Common myeloid progenitor, CD34-positive (primary cell): ENCODE measurements around the gene ZFP91.

Source experiments
- CTCF ChIA-PET: fragments of 350-600 bp; sonication (Branson Sonifier 250); formaldehyde crosslinking; loops from one replicate; lab custom pipeline; 2021; ENCODE audit warnings: antibody characterized with exemption; lab: Charles Lee
- POLR2A ChIA-PET: fragments of 350-600 bp; sonication (Branson Sonifier 250); formaldehyde crosslinking; loops from one replicate; lab custom pipeline; 2021; ENCODE audit warnings: antibody characterized with exemption; lab: Charles Lee
- DNase-seq, 3 donors: peaks; one replicate each; pipeline versions ENCODE4 v3.0.0 to v3.0.0-alpha.2; 2013
- H3K27ac ChIP-seq, 2 experiments: 1 replicate in 1 of 2; 2 replicates in 1 of 2; pipeline ENCODE4 v1.7.0; 2013; ENCODE audit warnings: inconsistent platforms in 2 of 2, low read length in 2 of 2, mild to moderate bottlenecking in 2 of 2, low read depth in 1 of 2, moderate library complexity in 1 of 2; ENCODE audit not compliant: severe bottlenecking in 2 of 2, insufficient read depth in 1 of 2, poor library complexity in 1 of 2
- H3K27me3 ChIP-seq, 5 experiments: replicated peaks in 2 of 5; 1 replicate in 3 of 5; 2 replicates in 2 of 5; pipeline versions ENCODE4 v1.6.1 to v1.7.0; 2013; ENCODE audit warnings: low read length in 4 of 5, mild to moderate bottlenecking in 2 of 5, moderate library complexity in 2 of 5, inconsistent platforms in 1 of 5; ENCODE audit not compliant: insufficient read depth in 5 of 5, control insufficient read depth in 4 of 5
- H3K36me3 ChIP-seq, 4 experiments: 1 replicate in 2 of 4; 2 replicates in 2 of 4; pipeline versions ENCODE4 v1.6.1 to v1.7.0; 2013; ENCODE audit warnings: low read length in 3 of 4, control low read depth in 1 of 4, mild to moderate bottlenecking in 1 of 4; ENCODE audit not compliant: control insufficient read depth in 4 of 4, insufficient read depth in 4 of 4
- H3K4me1 ChIP-seq, 4 experiments: 1 replicate in 3 of 4; 2 replicates in 1 of 4; pipeline versions ENCODE4 v1.6.1 to v1.7.1; 2013; ENCODE audit warnings: low read length in 3 of 4, mild to moderate bottlenecking in 3 of 4, control low read depth in 1 of 4, inconsistent platforms in 1 of 4, moderate library complexity in 1 of 4; ENCODE audit not compliant: control insufficient read depth in 4 of 4, insufficient read depth in 4 of 4; ENCODE audit errors: control extremely low read depth in 1 of 4
- H3K4me3 ChIP-seq, 7 experiments: 1 replicate in 4 of 7; 2 replicates in 3 of 7; pipeline versions ENCODE4 v1.5.1 to v1.7.0; 2013; ENCODE audit warnings: mild to moderate bottlenecking in 7 of 7, low read length in 6 of 7, moderate library complexity in 6 of 7, inconsistent platforms in 2 of 7, low read depth in 2 of 7, control low read depth in 1 of 7; ENCODE audit not compliant: insufficient read depth in 4 of 7, control insufficient read depth in 1 of 7; ENCODE audit errors: extremely low read depth in 1 of 7
- H3K9me3 ChIP-seq, 5 experiments: 1 replicate in 4 of 5; 2 replicates in 1 of 5; pipeline versions ENCODE4 v1.6.1 to v1.7.1; 2013; ENCODE audit warnings: low read length in 4 of 5, mild to moderate bottlenecking in 2 of 5, inconsistent platforms in 1 of 5, low read depth in 1 of 5, moderate library complexity in 1 of 5; ENCODE audit not compliant: control insufficient read depth in 4 of 5, insufficient read depth in 2 of 5; ENCODE audit errors: control extremely low read depth in 1 of 5
- WGBS: methylation state at CpG from one replicate; pipeline ENCODE4 v1.1.5; 2013; ENCODE audit not compliant: insufficient coverage; 5-methylcytosine and 5-hydroxymethylcytosine counted together

Gene ZFP91

DNA sequence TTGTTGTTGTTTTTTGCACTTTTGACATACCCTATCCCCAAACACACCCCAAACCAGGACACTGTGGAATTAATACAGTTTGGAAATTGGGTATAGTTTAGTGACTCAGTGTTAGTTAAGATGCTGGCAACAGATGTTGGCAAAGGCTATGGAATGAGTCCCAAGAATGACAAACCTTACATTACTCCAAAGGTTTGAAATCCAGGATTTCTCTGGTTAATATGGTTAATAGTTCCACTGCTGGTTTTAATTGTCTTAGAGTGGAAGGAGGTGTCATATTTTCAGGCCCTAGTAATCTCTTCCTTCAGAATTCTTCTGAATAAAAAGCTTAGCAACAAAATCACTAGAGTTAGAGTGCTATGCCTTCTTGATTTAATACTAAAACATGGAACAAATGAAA lies 4.0 kb upstream of the ZFP91 start:
- Histone ChIP-seq H3K36me3 (peaks cover 0 to 12% (median 0%) of the 10 kb centered on the region in 4 experiments), H3K4me1 (peaks cover 42 to 64% (median 48%) of the 10 kb centered on the region in 4 experiments), H3K27me3 (no peaks in the 10 kb centered on the region), H3K27ac (peak overlapping the region in 1 of 2 experiments; percentile 81), H3K4me3 (peak overlapping the region in 4 of 7 experiments; percentile 33 to 69 (median 46)), H3K9me3 (no peaks in the 10 kb centered on the region)
- POLR2A ChIA-PET: no interaction called here
- CTCF ChIA-PET: interaction anchor here (0.9 to 3.9 kb wide), 4 partner anchors 11 to 101 kb away, joined by 3 to 38 read pairs (median 18); no protein-coding TSS in a partner anchor
- DNase-seq: no peak

DNA sequence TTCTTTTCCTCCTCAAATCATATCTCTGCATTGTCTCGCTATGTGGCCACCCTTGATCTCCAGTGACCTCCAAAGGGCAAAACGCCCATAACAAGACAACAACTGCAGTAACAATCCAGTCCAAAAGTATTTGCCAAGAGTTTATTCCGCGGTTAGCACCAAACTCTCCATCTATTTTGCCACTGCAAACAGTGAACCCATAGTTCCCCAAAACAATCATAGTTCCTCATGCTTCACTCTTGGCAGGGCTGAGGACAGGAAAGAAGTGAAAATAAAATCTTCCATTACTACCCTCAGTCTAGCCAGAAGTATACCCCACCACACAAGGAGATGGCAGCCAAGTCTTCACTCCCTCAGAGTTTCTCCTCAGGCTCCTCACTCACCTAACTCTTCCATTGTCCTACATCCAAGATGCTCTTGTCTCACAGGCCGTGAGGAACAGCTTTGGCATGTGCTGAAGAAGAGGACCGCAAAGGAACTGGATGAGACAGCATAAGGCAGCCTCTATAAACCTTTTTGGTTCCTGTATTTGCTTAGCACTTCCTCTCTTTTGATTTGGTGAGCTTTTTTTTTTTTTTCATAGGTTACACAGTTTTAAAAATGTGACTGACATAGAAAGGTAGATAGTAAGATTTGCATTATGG lies 3.4 kb upstream of the ZFP91 start, which contains the start of gene LPXN:
Gene LPXN (minus strand): TSS at position 480 of the 644 bp plus-strand sequence. CDS start 84 bp downstream, at position 396.
- ChIA-PET CTCF (interaction anchor here (0.7 to 3.9 kb wide), 8 partner anchors 8 to 101 kb away, joined by 3 to 38 read pairs (median 4); no protein-coding TSS in a partner anchor), POLR2A (interaction anchor here (0.6 to 1.1 kb wide), 4 partner anchors 9 to 787 kb away, joined by 3 to 6 read pairs (median 4); no protein-coding TSS in a partner anchor)
- Histone ChIP-seq H3K9me3 (no peaks in the 10 kb centered on the region), H3K4me1 (peaks cover 45 to 65% (median 53%) of the 10 kb centered on the region in 4 experiments), H3K27ac (peak within 1 kb of the TSS; percentile 100), H3K27me3 (no peaks in the 10 kb centered on the region), H3K4me3 (peak within 1 kb of the TSS in 6 of 7 experiments; percentile 33 to 96 (median 88)), H3K36me3 (peaks cover 0 to 6% (median 0%) of the 10 kb centered on the region in 4 experiments)
- WGBS: 17% methylated on average over 3 of the region's 6 CpGs
- peak; percentile 84 to 96 (median 95) for DNase-seq

DNA sequence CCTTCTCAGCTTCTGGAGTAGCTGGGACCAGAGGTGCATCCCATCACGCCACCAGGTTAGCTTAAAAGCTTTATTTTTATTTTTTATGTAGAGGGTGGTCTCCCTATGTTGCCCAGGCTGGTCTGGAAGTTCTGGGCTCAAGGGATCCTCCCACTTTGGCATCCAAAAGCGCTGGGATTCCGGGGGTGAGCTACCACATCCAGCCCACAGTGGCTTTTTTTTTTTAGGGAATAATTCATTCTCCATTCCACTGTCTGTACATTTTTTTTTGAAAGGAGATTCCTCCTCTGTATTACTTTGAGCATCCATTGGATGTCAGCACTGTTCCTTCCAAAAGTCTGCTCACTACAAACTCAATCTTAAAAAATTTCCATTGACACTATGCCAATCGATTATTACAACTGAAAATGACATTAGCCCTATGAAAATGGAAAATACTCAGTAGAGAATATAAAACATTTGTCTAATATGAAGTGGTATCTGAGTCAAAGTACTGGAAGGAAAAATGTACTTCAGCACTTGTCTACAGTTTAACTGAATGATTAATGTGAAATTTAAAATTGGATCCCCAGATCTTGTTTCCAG lies 1.9 kb upstream of the ZFP91 start:
- CTCF ChIA-PET: interaction anchor here (0.6 to 3.9 kb wide), 23 partner anchors 9 to 1184 kb away, joined by 3 to 38 read pairs (median 3); no protein-coding TSS in a partner anchor
- peak in 1 of 3 donors; percentile 43 for DNase-seq
- 14% methylated on average over 2 of the region's 4 CpGs for WGBS
- POLR2A ChIA-PET: interaction anchor here (0.7 to 2.2 kb wide), 4 partner anchors 9 to 1151 kb away, joined by 3 to 13 read pairs (median 6); no protein-coding TSS in a partner anchor
- Histone ChIP-seq H3K4me1 (peaks cover 55 to 76% (median 64%) of the 10 kb centered on the region in 4 experiments), H3K27ac (peak overlapping the region; percentile 100), H3K9me3 (no peaks in the 10 kb centered on the region), H3K27me3 (no peaks in the 10 kb centered on the region), H3K36me3 (peaks cover 0 to 4% (median 2%) of the 10 kb centered on the region in 4 experiments), H3K4me3 (peak overlapping the region in 6 of 7 experiments; percentile 83 to 96 (median 92))

DNA sequence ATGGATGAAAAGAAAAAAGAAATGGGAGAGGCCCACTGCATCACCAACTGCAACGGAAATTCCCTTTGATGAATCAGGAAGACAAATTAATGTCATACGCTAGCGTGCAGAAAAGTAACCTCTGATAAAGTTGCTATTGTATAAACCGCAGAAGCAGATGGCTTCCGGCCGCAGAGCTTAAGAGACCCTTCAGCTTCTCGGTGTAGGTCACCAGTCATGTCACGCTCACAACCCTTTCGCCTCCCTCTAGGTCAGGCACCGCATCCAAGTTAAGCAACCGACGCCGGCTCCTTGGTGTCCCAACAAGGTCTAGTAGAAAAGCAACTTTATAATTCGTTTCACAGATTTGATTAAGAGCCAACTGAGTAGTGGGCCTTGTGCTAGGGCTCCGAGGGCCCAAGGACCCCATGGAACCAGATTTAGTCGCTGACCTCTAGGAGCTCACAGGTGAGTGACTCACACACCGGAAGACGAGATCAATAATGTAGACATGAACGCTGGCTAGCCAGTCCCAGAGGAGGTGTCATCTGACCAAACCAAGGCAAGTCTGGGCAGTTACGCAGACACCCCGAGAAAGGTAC lies 1.2 kb upstream of the ZFP91 start:
- POLR2A ChIA-PET: interaction anchor here (0.5 to 2.2 kb wide), 7 partner anchors 9 to 1222 kb away, joined by 3 to 13 read pairs (median 4); no protein-coding TSS in a partner anchor

DNA sequence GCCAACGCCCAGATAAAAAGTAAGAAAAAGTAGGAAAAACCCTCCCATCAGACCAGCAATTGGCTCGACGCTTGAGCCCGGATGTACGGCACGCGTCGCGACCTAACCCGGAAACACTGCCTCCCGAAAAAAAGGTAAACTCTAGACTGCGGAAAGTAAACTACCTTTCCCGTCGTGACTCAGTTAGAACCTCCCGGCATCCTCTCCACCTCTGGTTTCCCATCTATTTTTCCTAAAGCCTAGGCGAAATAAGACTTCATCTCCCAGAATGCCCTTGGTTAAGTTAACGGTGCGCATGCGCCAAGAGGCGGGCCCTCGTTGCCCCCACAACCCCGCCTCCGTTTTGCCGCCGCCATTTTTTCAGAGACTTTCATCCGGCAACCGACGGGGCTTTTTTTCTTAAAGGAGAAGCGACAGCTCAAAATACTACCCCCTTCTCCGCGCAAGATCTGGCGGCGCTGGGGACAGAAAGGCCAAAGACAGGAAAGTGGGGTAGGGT lies 678 bp upstream of the ZFP91 start:
- Histone ChIP-seq H3K36me3 (peaks cover 0 to 9% (median 2%) of the 10 kb centered on the region in 4 experiments), H3K27ac (peak overlapping the region; percentile 100), H3K9me3 (peaks cover 0 to 1% (median 0%) of the 10 kb centered on the region in 5 experiments), H3K4me1 (peaks cover 52 to 73% (median 63%) of the 10 kb centered on the region in 4 experiments), H3K27me3 (no peaks in the 10 kb centered on the region), H3K4me3 (peak overlapping the region; percentile 48 to 96 (median 92))
- POLR2A ChIA-PET: interaction anchor here (0.5 to 2.2 kb wide), 7 partner anchors 10 to 1222 kb away, joined by 3 to 13 read pairs (median 4); no protein-coding TSS in a partner anchor
- CTCF ChIA-PET: interaction anchor here (1.0 to 3.9 kb wide), 5 partner anchors 10 to 50 kb away, joined by 3 to 38 read pairs (median 31); no protein-coding TSS in a partner anchor
- 0% methylated on average over 30 of the region's 33 CpGs for WGBS
- DNase-seq: peak; percentile 93 to 97 (median 95)

More for the DNA sequence above, 1.2 kb upstream of the ZFP91 start:
- H3K27me3 ChIP-seq: no peaks in the 10 kb centered on the region
- 0% methylated on average over 17 of the region's 21 CpGs for WGBS
- peaks cover 0 to under 1% (median 0%) of the 10 kb centered on the region in 5 experiments for H3K9me3 ChIP-seq
- CTCF ChIA-PET: interaction anchor here (0.7 to 3.9 kb wide), 11 partner anchors 10 to 614 kb away, joined by 3 to 38 read pairs (median 3); no protein-coding TSS in a partner anchor
- H3K36me3 ChIP-seq: peaks cover 0 to 9% (median 2%) of the 10 kb centered on the region in 4 experiments
- peak; percentile 98 to 99 (median 99) for DNase-seq
- H3K4me3 ChIP-seq: peak overlapping the region; percentile 48 to 96 (median 92)
- peak overlapping the region; percentile 100 for H3K27ac ChIP-seq
- peaks cover 55 to 74% (median 66%) of the 10 kb centered on the region in 4 experiments for H3K4me1 ChIP-seq
